ENCODE measurements around the gene APC.
"Not testable (repeated sequence)": the region's sequence is repeated elsewhere in the genome, so short reads cannot be mapped to it uniquely, and the experiment has no call there.

Gene APC

DNA sequence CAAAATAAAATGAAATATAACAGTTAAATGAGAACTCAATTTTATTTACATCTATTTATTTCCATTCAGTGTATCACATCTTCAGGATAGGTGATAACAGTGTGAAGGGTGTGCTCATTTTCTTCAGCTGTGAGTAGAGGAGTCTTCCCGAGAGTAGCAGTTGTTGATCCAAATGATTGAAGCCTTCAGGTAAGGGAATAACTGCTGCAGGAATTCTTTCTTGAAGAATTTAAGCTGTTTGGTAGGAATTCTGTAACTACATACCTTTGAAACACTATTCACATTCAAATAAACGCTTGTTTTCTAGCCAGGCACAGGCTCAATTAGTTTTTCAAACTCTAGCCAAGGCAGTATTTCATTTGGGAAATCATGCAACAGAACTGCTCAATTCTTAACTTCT lies 138.7 kb downstream of the APC start:
- TF ChIP-seq, protein P1, sequence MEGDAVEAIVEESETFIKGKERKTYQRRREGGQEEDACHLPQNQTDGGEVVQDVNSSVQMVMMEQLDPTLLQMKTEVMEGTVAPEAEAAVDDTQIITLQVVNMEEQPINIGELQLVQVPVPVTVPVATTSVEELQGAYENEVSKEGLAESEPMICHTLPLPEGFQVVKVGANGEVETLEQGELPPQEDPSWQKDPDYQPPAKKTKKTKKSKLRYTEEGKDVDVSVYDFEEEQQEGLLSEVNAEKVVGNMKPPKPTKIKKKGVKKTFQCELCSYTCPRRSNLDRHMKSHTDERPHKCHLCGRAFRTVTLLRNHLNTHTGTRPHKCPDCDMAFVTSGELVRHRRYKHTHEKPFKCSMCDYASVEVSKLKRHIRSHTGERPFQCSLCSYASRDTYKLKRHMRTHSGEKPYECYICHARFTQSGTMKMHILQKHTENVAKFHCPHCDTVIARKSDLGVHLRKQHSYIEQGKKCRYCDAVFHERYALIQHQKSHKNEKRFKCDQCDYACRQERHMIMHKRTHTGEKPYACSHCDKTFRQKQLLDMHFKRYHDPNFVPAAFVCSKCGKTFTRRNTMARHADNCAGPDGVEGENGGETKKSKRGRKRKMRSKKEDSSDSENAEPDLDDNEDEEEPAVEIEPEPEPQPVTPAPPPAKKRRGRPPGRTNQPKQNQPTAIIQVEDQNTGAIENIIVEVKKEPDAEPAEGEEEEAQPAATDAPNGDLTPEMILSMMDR (IDR thresholded peaks at IDR 0.05; ENCODE audit: extremely low read depth, missing control alignments): no peak
- DNase-seq (ENCODE audit: low spot score): no peak

DNA sequence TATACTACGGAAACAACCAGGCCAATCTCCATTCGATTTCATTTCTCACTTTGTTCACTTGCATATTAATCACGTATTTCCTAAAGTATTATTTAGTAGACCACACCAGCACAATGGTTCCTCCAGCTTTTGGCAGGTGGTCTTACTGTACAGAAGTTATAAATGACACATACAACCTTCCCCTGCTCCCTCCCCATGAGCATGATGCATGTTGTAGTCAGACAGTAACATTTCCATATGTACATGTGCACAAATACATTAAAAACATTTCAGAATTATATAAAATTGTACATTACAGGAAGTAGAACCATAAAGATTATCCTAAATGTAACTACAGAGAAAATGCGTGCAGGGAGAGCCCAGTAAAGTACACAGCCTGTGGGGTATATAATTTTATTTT lies 140.4 kb downstream of the APC start:
- TF ChIP-seq, protein P1 (IDR thresholded peaks at IDR 0.05; ENCODE audit: extremely low read depth, missing control alignments): no peak
- no peak for DNase-seq (ENCODE audit: low spot score)

DNA sequence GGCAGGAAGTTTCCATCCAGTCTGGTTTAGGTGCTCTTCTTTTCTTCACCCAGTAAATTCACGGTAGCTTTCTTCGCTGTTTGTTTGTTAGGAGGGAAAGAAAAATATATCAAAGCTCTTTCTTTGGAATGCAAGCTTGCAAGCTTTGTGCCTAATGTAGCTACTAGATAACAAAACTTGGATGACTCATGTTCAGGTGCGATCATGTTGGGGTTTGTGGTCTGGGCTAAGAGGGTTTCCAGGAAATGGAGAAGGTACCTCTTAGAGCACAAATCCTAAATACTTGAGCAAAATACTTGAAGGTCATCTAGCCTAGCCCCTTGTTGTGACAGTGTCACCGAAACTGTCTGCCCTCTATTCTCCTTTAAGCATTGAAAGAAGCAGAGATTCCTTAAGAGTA lies 141.1 kb downstream of the APC start:
- DNase-seq (ENCODE audit: low spot score): no peak
- TF ChIP-seq, protein P1 (IDR thresholded peaks at IDR 0.05; ENCODE audit: extremely low read depth, missing control alignments): no peak

DNA sequence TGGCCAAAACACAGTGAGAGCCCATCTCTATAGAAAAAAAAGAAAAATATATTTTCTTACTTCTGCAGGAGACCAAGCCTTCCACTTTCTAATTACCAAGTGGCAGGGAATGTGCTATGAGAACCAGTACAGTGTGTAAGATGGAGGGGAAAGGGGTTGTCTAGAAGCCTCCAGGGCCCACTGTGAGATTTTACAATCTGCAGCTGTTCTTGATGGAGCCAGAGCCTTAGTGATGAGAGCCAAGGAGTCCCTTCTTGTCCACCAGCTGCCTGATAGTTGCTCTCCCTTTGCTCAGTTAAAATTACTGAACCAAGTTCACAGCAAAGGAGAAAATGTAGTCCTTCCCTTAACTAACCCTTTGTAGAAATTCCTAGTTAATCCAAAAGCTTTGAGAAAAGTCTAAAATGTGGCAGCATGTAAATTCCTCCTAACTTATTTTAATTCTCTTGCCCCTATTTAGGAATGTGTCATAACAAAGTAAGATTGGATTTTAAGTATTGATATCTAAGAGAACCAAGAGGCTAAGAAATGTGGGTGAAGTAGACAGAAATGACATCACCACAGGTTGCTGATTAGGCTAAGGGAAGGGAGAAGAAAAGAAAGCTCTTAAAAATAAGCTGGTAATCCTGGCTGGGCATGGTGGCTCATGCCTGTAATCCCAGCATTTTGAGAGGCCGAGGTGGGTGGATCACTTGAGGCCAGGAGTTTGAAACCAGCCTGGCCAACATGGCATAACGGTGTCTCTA lies 142.7 kb downstream of the APC start:
- TF ChIP-seq, protein P1 (IDR thresholded peaks at IDR 0.05; ENCODE audit: extremely low read depth, missing control alignments): no peak
- DNase-seq (ENCODE audit: low spot score): no peak

DNA sequence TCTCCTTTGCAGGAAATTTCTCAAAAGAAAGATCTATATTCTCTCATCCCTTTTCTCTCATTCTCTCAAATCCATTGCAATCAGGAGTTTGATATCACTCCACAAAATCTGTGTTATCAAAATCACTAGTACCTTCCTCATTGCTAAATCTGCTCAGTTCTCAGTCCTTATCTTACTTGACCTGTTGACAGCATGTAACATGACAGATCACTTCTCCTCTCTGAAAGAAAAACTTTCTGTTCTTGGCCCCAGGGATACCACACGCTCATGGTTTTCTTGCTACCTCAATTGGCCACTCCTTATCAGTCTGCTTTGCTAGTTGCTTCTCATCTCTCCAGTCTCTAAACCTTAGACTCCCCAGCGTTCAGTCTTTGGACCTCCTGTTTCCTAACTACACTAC lies 145.5 kb downstream of the APC start:
- TF ChIP-seq, protein P1 (IDR thresholded peaks at IDR 0.05; ENCODE audit: extremely low read depth, missing control alignments): no peak
- DNase-seq (ENCODE audit: low spot score): no peak

DNA sequence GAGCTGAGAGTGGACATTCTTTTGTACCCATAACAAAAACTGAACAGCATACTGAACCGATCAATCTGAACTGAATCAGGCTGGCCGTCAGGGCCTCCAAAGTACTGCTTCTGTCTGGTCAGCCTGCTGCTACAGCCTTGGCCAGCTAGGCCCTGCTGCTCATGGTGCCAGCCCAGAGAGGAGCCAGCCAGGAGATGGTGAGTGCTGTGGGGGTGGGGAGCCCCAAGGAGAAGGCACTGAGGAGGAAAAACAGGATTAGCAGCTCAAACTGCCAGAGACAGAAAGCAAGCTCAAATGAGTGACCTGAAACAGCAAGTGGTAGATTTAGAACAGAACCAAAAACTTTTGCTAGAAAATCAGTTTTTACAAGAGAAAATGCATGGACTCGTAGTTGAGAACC lies 147.3 kb downstream of the APC start:
- DNase-seq (ENCODE audit: low spot score): no peak
- TF ChIP-seq, protein P1 (IDR thresholded peaks at IDR 0.05; ENCODE audit: extremely low read depth, missing control alignments): no peak

DNA sequence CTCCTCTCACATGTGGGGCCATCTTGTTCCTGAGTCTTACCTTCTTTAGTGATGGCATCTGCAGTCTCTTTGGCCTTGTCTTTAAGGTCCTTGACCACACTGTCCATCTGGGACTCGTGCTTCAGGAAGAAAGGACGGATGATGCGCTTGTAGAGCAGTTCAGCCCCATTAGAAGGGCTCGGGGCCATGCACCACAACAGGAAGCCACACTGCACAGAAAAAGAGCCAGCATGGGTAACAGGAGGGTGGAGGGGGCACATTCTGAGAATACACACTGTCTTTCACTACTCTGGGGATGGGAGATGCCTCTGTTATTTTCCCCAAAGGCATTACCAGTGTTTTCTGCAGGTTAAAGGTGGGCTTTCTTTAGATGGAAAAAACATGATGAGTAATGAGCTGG lies 149.3 kb downstream of the APC start:
- no peak for DNase-seq (ENCODE audit: low spot score)
- TF ChIP-seq, protein P1 (IDR thresholded peaks at IDR 0.05; ENCODE audit: extremely low read depth, missing control alignments): no peak

DNA sequence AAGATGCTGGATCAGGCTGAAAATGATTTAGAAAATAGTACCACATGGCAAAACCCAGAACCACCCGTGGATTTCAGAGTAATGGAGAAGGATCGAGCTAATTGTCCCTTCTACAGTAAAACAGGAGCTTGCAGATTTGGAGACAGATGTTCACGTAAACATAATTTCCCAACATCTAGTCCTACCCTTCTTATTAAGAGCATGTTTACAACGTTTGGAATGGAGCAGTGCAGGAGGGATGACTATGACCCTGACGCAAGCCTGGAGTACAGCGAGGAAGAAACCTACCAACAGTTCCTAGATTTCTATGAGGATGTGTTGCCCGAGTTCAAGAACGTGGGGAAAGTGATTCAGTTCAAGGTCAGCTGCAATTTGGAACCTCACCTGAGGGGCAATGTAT lies 154.4 kb downstream of the APC start:
- not testable (repeated sequence) for DNase-seq (ENCODE audit: low spot score)
